ENCODE results near the gene STXBP5. TPM values are rescaled to one million over a fixed set of nuclear protein-coding genes. Genes with fewer than 3 reads are reported as not detected.

STXBP5 gene
- total RNA-seq, 1 experiment from 2014 or later = 11.6 TPM

DNA sequence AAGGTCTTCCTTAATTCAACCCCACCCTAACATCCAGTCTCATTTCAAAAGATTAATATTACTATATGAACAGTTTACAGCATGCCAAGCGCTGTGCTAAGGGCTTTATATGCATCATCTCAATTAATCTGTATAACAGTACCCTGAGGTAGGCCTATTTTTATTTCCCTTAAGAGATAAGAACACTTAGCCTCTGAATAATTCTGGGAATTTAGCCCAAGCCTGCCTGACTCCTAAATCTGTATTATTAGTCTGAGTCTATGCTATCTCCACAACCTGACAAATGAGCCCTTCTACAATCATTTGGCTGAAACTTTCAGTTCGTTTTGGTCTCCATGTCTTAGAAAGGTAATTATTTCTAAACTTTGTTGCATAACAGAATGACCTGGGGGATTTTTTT is 226.6 kb downstream of the STXBP5 start:
- Histone ChIP-seq H4K91ac (ENCODE audit: insufficient read length, low read depth, low read length) (no peak overlapping the region), H2BK120ac (ENCODE audit: low read depth, low read length, poor library complexity, severe bottlenecking) (no peak overlapping the region), H3T11ph (ENCODE audit: low read length) (no peak overlapping the region), H3K56ac (ENCODE audit: insufficient read length, low read depth, low read length) (no peak overlapping the region), H3K23me2 (ENCODE audit: insufficient read length, low read depth, low read length, poor library complexity, severe bottlenecking) (no peaks in the 10 kb centered on the region), H3K9me3 (ENCODE audit: control insufficient read depth, low read depth, low read length) (no peaks in the 10 kb centered on the region), H3K27me3 (ENCODE audit: insufficient read depth, low read length) (no peaks in the 10 kb centered on the region; the same call in 1 of the 2 replicates), H2BK15ac (ENCODE audit: low read depth, low read length) (no peak overlapping the region), H3K27ac (ENCODE audit: insufficient read length, low read depth, low read length) (no peak overlapping the region), H3K4me2 (ENCODE audit: insufficient read depth, insufficient read length, low read length) (no peak overlapping the region), H3K79me1 (ENCODE audit: insufficient read depth, low read depth, low read length, poor library complexity, severe bottlenecking) (no peaks in the 10 kb centered on the region), H2BK5ac (ENCODE audit: insufficient read length, low read length) (no peak overlapping the region), H3K4me1 (ENCODE audit: insufficient read depth, low read length) (no peaks in the 10 kb centered on the region), H4K20me1 (ENCODE audit: control insufficient read depth, insufficient read depth, insufficient read length) (no peaks in the 10 kb centered on the region), H3K23ac (ENCODE audit: insufficient read length, low read depth, low read length) (no peak overlapping the region), H2BK20ac (ENCODE audit: low read depth, low read length, poor library complexity, severe bottlenecking) (no peak overlapping the region), H4K8ac (replicated peaks; ENCODE audit: insufficient read length, low read depth, low read length) (no peak overlapping the region), H3K4ac (ENCODE audit: low read depth, low read length) (no peak overlapping the region), H3K79me2 (ENCODE audit: insufficient read depth, low read length) (no peaks in the 10 kb centered on the region), H4K5ac (ENCODE audit: insufficient read length, low read depth, low read length) (no peak overlapping the region), H2AFZ (ENCODE audit: low read length) (no peak overlapping the region), H3K9ac (ENCODE audit: extremely low read depth, insufficient read length, low read length) (no peak overlapping the region), H2AK5ac (ENCODE audit: insufficient read length, low read length) (no peak overlapping the region), H2BK12ac (ENCODE audit: insufficient read length, low read depth, low read length) (no peak overlapping the region), H3K18ac (ENCODE audit: insufficient read length, low read depth, low read length) (no peak overlapping the region), H3K14ac (ENCODE audit: insufficient read depth, low read length) (no peak overlapping the region)
- no peak overlapping the region for H3K27ac Mint-ChIP-seq
- H3K9me3 Mint-ChIP-seq = no peaks in the 10 kb centered on the region; a peak in 2 of 5 replicates
- WGBS (ENCODE audit: extremely low coverage, insufficient read length, low lambda C conversion rate) = no CpG with 5 or more reads among the region's 2 CpGs
- no peak for TF ChIP-seq CTCF (conservative IDR thresholded peaks at IDR 0.05)
- DNase-seq = no peak
- no peak overlapping the region for H3K4me3 Mint-ChIP-seq
- H3K4me1 Mint-ChIP-seq = peaks cover 0 to 4% of the 10 kb centered on the region in 2 experiments; a peak in 1 of 4 replicates
- peaks cover 45% of the 10 kb centered on the region for H3K27me3 Mint-ChIP-seq (ENCODE audit: low read depth)
- no peaks in the 10 kb centered on the region; a peak in 1 of 7 replicates for H3K36me3 Mint-ChIP-seq (ENCODE audit: insufficient read depth in 1 of 3, low read depth in 3 of 3)

Measured in H9 (cell line).